Peyer's patch (tissue), 4 donors: ENCODE results near the gene LIFR.

Experiments
- POLR2A ChIP-seq, 2 donors: fragments of 450-650 bp; IDR thresholded peaks; one replicate each; pipeline ENCODE4 v1.5.1; 2017; ENCODE audit warnings: antibody characterized with exemption in 2 of 2, mild to moderate bottlenecking in 2 of 2, moderate library complexity in 2 of 2
- TF ChIP-seq, protein P1 (sequence below), 6 experiments: fragments of 450-650 bp in 4 of 6; fragments of 200-600 bp in 2 of 6; sonication (generic) in 1 of 6; IDR thresholded peaks; one replicate each; pipeline ENCODE4 v1.5.1; 2017 to 2019; ENCODE audit warnings: antibody characterized with exemption in 6 of 6, mild to moderate bottlenecking in 3 of 6, moderate library complexity in 1 of 6

DNA sequence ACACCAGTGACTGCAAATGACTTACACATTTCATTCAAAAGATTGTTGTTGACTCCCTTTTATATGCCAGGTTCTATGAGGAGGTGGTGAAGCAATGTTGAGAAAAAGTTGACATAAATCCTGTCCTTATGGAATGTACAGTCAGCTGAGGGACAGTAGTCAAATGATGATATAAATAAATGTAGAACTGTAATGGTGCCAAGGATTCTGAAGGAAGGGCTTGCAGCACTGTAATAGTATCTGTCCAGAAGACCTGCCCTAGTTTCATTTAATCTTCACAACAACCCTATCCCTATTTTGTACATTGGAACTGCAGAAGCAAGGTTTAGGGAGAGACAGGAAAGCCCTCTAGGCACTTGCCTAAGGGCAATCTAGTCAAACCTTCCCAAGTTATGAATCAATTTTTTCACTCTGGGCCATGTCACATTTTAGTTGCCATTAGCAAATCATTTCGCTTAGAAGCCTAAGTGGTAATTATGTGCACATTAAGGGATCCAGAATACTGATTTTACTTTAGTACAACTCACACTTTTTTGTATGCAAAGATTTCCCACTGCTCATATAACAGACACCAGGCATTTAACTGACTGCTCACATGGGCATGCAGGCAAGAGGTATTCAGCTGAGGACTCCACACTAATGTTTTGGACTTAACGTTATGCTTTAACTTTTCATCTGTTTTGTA, 34.5 kb upstream of the LIFR start:
- TF ChIP-seq POLR2A (IDR thresholded peaks at IDR 0.05) = no peak
- TF ChIP-seq, protein P1, sequence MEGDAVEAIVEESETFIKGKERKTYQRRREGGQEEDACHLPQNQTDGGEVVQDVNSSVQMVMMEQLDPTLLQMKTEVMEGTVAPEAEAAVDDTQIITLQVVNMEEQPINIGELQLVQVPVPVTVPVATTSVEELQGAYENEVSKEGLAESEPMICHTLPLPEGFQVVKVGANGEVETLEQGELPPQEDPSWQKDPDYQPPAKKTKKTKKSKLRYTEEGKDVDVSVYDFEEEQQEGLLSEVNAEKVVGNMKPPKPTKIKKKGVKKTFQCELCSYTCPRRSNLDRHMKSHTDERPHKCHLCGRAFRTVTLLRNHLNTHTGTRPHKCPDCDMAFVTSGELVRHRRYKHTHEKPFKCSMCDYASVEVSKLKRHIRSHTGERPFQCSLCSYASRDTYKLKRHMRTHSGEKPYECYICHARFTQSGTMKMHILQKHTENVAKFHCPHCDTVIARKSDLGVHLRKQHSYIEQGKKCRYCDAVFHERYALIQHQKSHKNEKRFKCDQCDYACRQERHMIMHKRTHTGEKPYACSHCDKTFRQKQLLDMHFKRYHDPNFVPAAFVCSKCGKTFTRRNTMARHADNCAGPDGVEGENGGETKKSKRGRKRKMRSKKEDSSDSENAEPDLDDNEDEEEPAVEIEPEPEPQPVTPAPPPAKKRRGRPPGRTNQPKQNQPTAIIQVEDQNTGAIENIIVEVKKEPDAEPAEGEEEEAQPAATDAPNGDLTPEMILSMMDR (IDR thresholded peaks at IDR 0.05) = no peak
